Heart right ventricle (tissue), 16 donors: ENCODE results near the gene TEKT1. TPM values are rescaled to one million over a fixed set of nuclear protein-coding genes. Genes with fewer than 3 reads are reported as not detected.

Source experiments
- ATAC-seq, 8 donors: fragments of 200-7000 bp; cut with Tn5 transposase; one replicate each; pipeline ENCODE4 v1.9.1; 2020; ENCODE audit warnings: mild to moderate bottlenecking in 8 of 8, moderate library complexity in 8 of 8, moderate number of reproducible peaks in 1 of 8
- DNase-seq, 2 donors: peaks; one replicate each; pipeline ENCODE4 v3.0.0-alpha.2; 2020
- H3K27ac ChIP-seq, 10 donors: fragments of 200-600 bp; sonication (generic) in 2 of 10; one replicate each; pipeline versions ENCODE4 v1.5.0 to v1.8.0; 2020 to 2022; ENCODE audit warnings: mild to moderate bottlenecking in 3 of 10
- H3K27me3 ChIP-seq, 7 donors: fragments of 200-600 bp; one replicate each; pipeline ENCODE4 v1.8.0; 2021 to 2022; ENCODE audit warnings: mild to moderate bottlenecking in 2 of 7
- H3K36me3 ChIP-seq, 9 donors: fragments of 200-600 bp; sonication (generic) in 1 of 9; one replicate each; pipeline versions ENCODE4 v1.5.0 to v1.8.0; 2020 to 2022; ENCODE audit warnings: mild to moderate bottlenecking in 2 of 9
- H3K4me1 ChIP-seq, 9 donors: fragments of 200-600 bp; sonication (generic) in 1 of 9; one replicate each; pipeline versions ENCODE4 v1.5.0 to v1.8.0; 2020 to 2022; ENCODE audit warnings: mild to moderate bottlenecking in 4 of 9
- H3K4me3 ChIP-seq, 10 donors: fragments of 200-600 bp; sonication (generic) in 2 of 10; one replicate each; pipeline versions ENCODE4 v1.5.0 to v1.8.0; 2020 to 2022; ENCODE audit warnings: mild to moderate bottlenecking in 7 of 10, moderate library complexity in 2 of 10
- H3K9me3 ChIP-seq, 11 donors: fragments of 200-600 bp in 10 of 11; sonication (generic) in 2 of 11; one replicate each; pipeline versions ENCODE4 v1.5.0 to v1.8.0; 2013 to 2022; ENCODE audit warnings: mild to moderate bottlenecking in 2 of 11, control low read depth in 1 of 11, moderate library complexity in 1 of 11
- CTCF ChIP-seq, 9 donors: fragments of 200-600 bp; sonication (generic) in 2 of 9; IDR thresholded peaks; one replicate each; pipeline versions ENCODE4 v1.5.0 to v1.8.0; 2021 to 2022; ENCODE audit warnings: antibody characterized with exemption in 9 of 9, mild to moderate bottlenecking in 5 of 9, moderate library complexity in 1 of 9
- WGBS, 2 donors: extraction: QIAGEN DNeasy Blood & Tissue Kit; methylation state at CpG; one replicate each; pipeline ENCODE4 v1.1.7; 2013; ENCODE audit warnings: inconsistent platforms in 1 of 2; 5-methylcytosine and 5-hydroxymethylcytosine counted together
- intact Hi-C, 10 donors: fragments of 100-400 bp; cut with DNase I; formaldehyde crosslinking; loops; one replicate each; pipeline versions ENCODE4 v1.11.1 to v1.14.2; 2022
- polyA plus RNA-seq, 2 donors: library from polyadenylated mRNA; stranded (reverse); fragments of 200-250 nt; gene quantifications; one replicate each; pipeline ENCODE4 v1.2.3, GENCODE V29; 2013
- total RNA-seq, 10 donors: library from RNA; stranded (reverse); fragmentation: NEBNext Ultra II Directional in 3 of 10; extraction: Animal tissue kit (Norgen Biotek cat#: 25700) in 3 of 10; gene quantifications; one replicate each; pipeline versions ENCODE4 v1.2.1 to v1.2.4, GENCODE V29; 2021 to 2023
- donor health status: Arrhythmogenic right ventricular cardiomyopathy.
- donor health status: ischemic (EF 13 %, LVEDD 7.1; RV severe dilation, severe dysfunction).
- donor health status: healthy with polysubstance abuse.
- donor health status: DM: no; HTN: yes; CAD: no.
- donor health status: DM: no; HTN: no; CAD: no.
- donor health status: ischemic (EF 25% LVEDD 6.9; RV normal size, moderate dysfunction).
- donor health status: ischemic (EF 25% LVEDD 5.7; RV mildly dilated, moderate dysfunction).
- donor health status: healthy.
- donor health status: DM: yes; HTN: yes; CAD: no.
- donor health status: Ischemic cardiomyopathy.
- donor health status: ischemic (EF 35%, LVEDD 5.7; RV mildly dilated, moderate dysfunction).
- donor health status: nonischemic (EF 11% LVEDD 7.7; RV severe dilation, severe dysfunction).
- donor health status: DM: yes; HTN: yes; CAD: no.
- donor health status: PGD.
- donor health status: ischemic (EF 29% LVEDD 5.4; RV normal size, mild dysfunction).
- donor health status: nonischemic (EF 23%, LVEDD 6.1; RV moderate dilation, normal function).

TEKT1 gene
- total and polyA plus RNA-seq, 12 donors = not detected

DNA sequence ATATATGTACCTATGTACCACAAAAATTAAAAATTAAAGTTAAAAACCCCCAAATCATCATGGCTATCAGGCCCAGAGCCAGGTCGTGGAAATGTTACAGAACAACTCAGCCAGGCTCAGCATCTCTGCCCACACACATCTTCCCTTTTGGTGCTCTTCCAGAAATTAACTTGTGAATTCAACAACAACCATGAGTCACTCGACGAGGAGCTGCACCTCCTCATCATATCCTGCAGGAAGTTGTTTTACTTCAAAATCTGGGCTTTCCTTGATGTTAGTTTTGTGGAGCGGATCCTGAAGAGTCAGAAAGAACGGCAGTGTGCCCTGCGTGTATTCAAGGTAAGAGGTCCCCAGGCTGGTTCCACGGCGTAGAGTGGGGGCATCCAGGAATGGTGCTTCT, 44.9 kb downstream of the TEKT1 start:
- Histone ChIP-seq H3K36me3 (no peaks in the 10 kb centered on the region), H3K27ac (no peak overlapping the region), H3K4me1 (no peaks in the 10 kb centered on the region), H3K4me3 (no peak overlapping the region), H3K9me3 (peaks cover 0 to 42% (median 12%) of the 10 kb centered on the region in 11 donors), H3K27me3 (peaks cover 0 to 52% (median 11%) of the 10 kb centered on the region in 7 donors)
- no peak for DNase-seq
- TF ChIP-seq CTCF (IDR thresholded peaks at IDR 0.05) = no peak
- peak in 1 of 8 donors; percentile 52 for ATAC-seq
- intact Hi-C loops = no loop called here
- WGBS, 2 donors = 48 to 59% methylated on average over 8 of the region's 8 CpGs

- peaks cover 0 to 50% (median 7%) of the 10 kb centered on the region in 7 donors for H3K27me3 ChIP-seq
- no peaks in the 10 kb centered on the region for H3K4me1 ChIP-seq
- no peak for ATAC-seq
- no peak for TF ChIP-seq CTCF (IDR thresholded peaks at IDR 0.05)
- no peak overlapping the region for H3K4me3 ChIP-seq
- H3K36me3 ChIP-seq = no peaks in the 10 kb centered on the region
- no peak overlapping the region for H3K27ac ChIP-seq
- DNase-seq = no peak
- intact Hi-C loops = no loop called here
- 93 to 96% methylated on average over 4 of the region's 4 CpGs for WGBS, 2 donors
- peaks cover 0 to 69% (median 12%) of the 10 kb centered on the region in 11 donors for H3K9me3 ChIP-seq
Measured at GRCh38 chr17:6782244-6782643, 49.3 kb downstream of the TEKT1 start.

- peaks cover 0 to 69% (median 11%) of the 10 kb centered on the region in 11 donors for H3K9me3 ChIP-seq
- H3K27me3 ChIP-seq = peaks cover 0 to 56% (median 15%) of the 10 kb centered on the region in 7 donors
- ATAC-seq (no peak), DNase-seq (no peak)
- no peak for TF ChIP-seq CTCF (IDR thresholded peaks at IDR 0.05)
- no peak overlapping the region for H3K27ac ChIP-seq
- intact Hi-C loops = no loop called here
- 62 to 68% methylated on average over 3 of the region's 3 CpGs for WGBS, 2 donors
- no peaks in the 10 kb centered on the region for H3K36me3 ChIP-seq
- H3K4me3 ChIP-seq = no peak overlapping the region
- peaks cover 0 to 4% (median 0%) of the 10 kb centered on the region in 9 donors for H3K4me1 ChIP-seq
Measured at GRCh38 chr17:6780886-6781285, 50.6 kb downstream of the TEKT1 start.

GRCh38 chr17:6780001-6780400, 51.5 kb downstream of the TEKT1 start:
- TF ChIP-seq CTCF (IDR thresholded peaks at IDR 0.05) = no peak
- ATAC-seq (no peak), DNase-seq (no peak)
- peaks cover 0 to 7% (median 0%) of the 10 kb centered on the region in 9 donors for H3K4me1 ChIP-seq
- H3K4me3 ChIP-seq = no peak overlapping the region
- 76 to 77% methylated on average over 8 of the region's 8 CpGs for WGBS, 2 donors
- H3K27me3 ChIP-seq = peaks cover 0 to 61% (median 15%) of the 10 kb centered on the region in 7 donors
- H3K9me3 ChIP-seq = peaks cover 0 to 69% (median 8%) of the 10 kb centered on the region in 11 donors
- no peak overlapping the region for H3K27ac ChIP-seq
- H3K36me3 ChIP-seq = no peaks in the 10 kb centered on the region
- intact Hi-C loops = no loop called here
